ENCODE measurements around the gene HDAC3.

HDAC3 gene

DNA sequence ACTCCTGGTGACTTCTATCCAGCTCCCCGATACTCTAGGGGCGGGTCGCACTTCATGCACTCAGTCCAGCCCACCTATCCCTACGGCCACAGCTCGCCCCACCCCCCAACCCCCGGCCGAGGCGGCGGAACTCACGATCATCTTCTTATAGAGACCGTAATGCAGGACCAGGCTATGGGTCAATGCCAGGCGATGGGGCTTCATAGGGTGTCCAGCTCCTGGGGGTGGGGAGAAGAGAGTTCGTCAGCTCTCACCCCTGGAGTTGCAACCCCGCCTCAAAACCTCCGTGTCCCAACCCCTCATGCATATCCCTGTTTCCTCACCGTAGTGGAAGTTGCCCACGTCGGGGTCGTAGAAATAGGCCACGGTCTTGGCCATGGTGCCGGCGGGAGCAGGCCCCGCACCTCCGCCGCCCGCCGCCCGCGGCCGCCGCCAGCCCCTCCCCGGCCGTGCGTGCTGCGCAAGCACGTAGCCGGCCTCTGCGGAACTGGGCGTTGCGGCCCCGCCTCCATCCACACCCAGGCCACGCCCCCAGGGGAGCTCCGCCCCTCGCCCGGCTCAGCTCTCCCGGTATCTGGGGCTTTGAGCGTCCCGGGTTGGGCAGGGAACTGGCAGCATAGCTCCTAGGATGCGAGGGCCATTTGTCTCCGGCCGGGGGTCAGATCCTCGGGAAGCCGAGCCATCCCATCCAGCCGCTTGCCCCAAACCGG, at the start of gene HDAC3, which contains the start of gene RELL2 (continued):
- TF ChIP-seq, protein P1, sequence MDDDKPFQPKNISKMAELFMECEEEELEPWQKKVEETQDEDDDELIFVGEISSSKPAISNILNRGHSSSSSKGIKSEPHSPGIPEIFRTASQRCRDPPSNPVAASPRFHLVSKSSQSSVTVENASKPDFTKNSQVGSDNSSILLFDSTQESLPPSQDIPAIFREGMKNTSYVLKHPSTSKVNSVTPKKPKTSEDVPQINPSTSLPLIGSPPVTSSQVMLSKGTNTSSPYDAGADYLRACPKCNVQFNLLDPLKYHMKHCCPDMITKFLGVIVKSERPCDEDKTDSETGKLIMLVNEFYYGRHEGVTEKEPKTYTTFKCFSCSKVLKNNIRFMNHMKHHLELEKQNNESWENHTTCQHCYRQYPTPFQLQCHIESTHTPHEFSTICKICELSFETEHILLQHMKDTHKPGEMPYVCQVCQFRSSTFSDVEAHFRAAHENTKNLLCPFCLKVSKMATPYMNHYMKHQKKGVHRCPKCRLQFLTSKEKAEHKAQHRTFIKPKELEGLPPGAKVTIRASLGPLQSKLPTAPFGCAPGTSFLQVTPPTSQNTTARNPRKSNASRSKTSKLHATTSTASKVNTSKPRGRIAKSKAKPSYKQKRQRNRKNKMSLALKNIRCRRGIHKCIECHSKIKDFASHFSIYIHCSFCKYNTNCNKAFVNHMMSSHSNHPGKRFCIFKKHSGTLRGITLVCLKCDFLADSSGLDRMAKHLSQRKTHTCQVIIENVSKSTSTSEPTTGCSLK (tag by site-specific recombination; IDR thresholded peaks at IDR 0.05) = no peak
- 0 out of 2 replicates have a peak, but pooled peaks have one; percentile 6 for TF ChIP-seq ZFHX2 (tag by site-specific recombination; conservative IDR thresholded peaks at IDR 0.05)
- no peak for TF ChIP-seq SCRT2 (tag by site-specific recombination; IDR thresholded peaks at IDR 0.05)
- TF ChIP-seq, protein P2, sequence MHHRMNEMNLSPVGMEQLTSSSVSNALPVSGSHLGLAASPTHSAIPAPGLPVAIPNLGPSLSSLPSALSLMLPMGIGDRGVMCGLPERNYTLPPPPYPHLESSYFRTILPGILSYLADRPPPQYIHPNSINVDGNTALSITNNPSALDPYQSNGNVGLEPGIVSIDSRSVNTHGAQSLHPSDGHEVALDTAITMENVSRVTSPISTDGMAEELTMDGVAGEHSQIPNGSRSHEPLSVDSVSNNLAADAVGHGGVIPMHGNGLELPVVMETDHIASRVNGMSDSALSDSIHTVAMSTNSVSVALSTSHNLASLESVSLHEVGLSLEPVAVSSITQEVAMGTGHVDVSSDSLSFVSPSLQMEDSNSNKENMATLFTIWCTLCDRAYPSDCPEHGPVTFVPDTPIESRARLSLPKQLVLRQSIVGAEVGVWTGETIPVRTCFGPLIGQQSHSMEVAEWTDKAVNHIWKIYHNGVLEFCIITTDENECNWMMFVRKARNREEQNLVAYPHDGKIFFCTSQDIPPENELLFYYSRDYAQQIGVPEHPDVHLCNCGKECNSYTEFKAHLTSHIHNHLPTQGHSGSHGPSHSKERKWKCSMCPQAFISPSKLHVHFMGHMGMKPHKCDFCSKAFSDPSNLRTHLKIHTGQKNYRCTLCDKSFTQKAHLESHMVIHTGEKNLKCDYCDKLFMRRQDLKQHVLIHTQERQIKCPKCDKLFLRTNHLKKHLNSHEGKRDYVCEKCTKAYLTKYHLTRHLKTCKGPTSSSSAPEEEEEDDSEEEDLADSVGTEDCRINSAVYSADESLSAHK (tag by site-specific recombination; IDR thresholded peaks at IDR 0.05) = no peak
- TF ChIP-seq ZBTB7A (tag by site-specific recombination; IDR thresholded peaks at IDR 0.05; ENCODE audit: low read depth) = no peak
- TF ChIP-seq, protein P3, sequence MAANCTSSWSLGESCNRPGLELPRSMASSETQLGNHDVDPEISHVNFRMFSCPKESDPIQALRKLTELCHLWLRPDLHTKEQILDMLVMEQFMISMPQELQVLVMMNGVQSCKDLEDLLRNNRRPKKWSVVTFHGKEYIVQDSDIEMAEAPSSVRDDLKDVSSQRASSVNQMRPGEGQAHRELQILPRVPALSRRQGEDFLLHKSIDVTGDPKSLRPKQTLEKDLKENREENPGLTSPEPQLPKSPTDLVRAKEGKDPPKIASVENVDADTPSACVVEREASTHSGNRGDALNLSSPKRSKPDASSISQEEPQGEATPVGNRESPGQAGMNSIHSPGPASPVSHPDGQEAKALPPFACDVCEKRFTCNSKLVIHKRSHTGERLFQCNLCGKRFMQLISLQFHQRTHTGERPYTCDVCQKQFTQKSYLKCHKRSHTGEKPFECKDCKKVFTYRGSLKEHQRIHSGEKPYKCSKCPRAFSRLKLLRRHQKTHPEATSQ (tag by site-specific recombination; IDR thresholded peaks at IDR 0.05) = no peak; the same call in 1 of the 2 replicates
- no peak for TF ChIP-seq ZNF792 (tag by site-specific recombination; IDR thresholded peaks at IDR 0.05)
- no peak for TF ChIP-seq ZNF292 (tag by site-specific recombination; IDR thresholded peaks at IDR 0.05; ENCODE audit: borderline replicate concordance, low read depth)
- TF ChIP-seq ZNF555 (tag by site-specific recombination; conservative IDR thresholded peaks at IDR 0.05) = no peak
- TF ChIP-seq, protein P4, sequence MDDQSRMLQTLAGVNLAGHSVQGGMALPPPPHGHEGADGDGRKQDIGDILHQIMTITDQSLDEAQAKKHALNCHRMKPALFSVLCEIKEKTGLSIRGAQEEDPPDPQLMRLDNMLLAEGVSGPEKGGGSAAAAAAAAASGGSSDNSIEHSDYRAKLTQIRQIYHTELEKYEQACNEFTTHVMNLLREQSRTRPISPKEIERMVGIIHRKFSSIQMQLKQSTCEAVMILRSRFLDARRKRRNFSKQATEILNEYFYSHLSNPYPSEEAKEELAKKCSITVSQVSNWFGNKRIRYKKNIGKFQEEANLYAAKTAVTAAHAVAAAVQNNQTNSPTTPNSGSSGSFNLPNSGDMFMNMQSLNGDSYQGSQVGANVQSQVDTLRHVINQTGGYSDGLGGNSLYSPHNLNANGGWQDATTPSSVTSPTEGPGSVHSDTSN (CRISPR knock-in tag; IDR thresholded peaks at IDR 0.05) = no peak
- TF ChIP-seq ZNF768 (tag by site-specific recombination; IDR thresholded peaks at IDR 0.05) = no peak
- no peak for TF ChIP-seq ZNF529 (tag by site-specific recombination; IDR thresholded peaks at IDR 0.05; ENCODE audit: insufficient replicate concordance)
- TF ChIP-seq, protein P5, sequence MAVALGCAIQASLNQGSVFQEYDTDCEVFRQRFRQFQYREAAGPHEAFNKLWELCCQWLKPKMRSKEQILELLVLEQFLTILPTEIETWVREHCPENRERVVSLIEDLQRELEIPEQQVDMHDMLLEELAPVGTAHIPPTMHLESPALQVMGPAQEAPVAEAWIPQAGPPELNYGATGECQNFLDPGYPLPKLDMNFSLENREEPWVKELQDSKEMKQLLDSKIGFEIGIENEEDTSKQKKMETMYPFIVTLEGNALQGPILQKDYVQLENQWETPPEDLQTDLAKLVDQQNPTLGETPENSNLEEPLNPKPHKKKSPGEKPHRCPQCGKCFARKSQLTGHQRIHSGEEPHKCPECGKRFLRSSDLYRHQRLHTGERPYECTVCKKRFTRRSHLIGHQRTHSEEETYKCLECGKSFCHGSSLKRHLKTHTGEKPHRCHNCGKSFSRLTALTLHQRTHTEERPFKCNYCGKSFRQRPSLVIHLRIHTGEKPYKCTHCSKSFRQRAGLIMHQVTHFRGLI (tag by site-specific recombination; IDR thresholded peaks at IDR 0.05) = no peak
- no peak for TF ChIP-seq SP7 (tag by site-specific recombination; IDR thresholded peaks at IDR 0.05)
- no peak for TF ChIP-seq ZNF473 (tag by site-specific recombination; IDR thresholded peaks at IDR 0.05)
- no peak for TF ChIP-seq ZFP41 (tag by site-specific recombination; IDR thresholded peaks at IDR 0.05; ENCODE audit: borderline replicate concordance)
- no peak for TF ChIP-seq ZNF837 (tag by site-specific recombination; IDR thresholded peaks at IDR 0.05)
- peak; percentile 32; the same call in 1 of the 2 replicates for TF ChIP-seq ZNF596 (tag by site-specific recombination; IDR thresholded peaks at IDR 0.05)
- TF ChIP-seq ZNF311 (tag by site-specific recombination; IDR thresholded peaks at IDR 0.05; ENCODE audit: borderline replicate concordance) = no peak
- no peak for TF ChIP-seq GLI4 (tag by site-specific recombination; IDR thresholded peaks at IDR 0.05)
- no peak for TF ChIP-seq ZNF585B (tag by site-specific recombination; IDR thresholded peaks at IDR 0.05)
- TF ChIP-seq, protein P6, sequence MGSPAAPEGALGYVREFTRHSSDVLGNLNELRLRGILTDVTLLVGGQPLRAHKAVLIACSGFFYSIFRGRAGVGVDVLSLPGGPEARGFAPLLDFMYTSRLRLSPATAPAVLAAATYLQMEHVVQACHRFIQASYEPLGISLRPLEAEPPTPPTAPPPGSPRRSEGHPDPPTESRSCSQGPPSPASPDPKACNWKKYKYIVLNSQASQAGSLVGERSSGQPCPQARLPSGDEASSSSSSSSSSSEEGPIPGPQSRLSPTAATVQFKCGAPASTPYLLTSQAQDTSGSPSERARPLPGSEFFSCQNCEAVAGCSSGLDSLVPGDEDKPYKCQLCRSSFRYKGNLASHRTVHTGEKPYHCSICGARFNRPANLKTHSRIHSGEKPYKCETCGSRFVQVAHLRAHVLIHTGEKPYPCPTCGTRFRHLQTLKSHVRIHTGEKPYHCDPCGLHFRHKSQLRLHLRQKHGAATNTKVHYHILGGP (tag by site-specific recombination; IDR thresholded peaks at IDR 0.05) = no peak
- no peak for TF ChIP-seq ZNF544 (tag by site-specific recombination; IDR thresholded peaks at IDR 0.05)
- TF ChIP-seq ZNF621 (tag by site-specific recombination; IDR thresholded peaks at IDR 0.05) = no peak
- TF ChIP-seq ZNF549 (tag by site-specific recombination; IDR thresholded peaks at IDR 0.05) = no peak
- TF ChIP-seq ZNF302 (tag by site-specific recombination; IDR thresholded peaks at IDR 0.05; ENCODE audit: low read depth) = no peak
- TF ChIP-seq SP2 (tag by site-specific recombination; IDR thresholded peaks at IDR 0.05) = peak; percentile 59
- 0 out of 2 replicates have a peak, but pooled peaks have one; percentile 50 for TF ChIP-seq REPIN1 (tag by site-specific recombination; IDR thresholded peaks at IDR 0.05; ENCODE audit: low read depth)
- no peak for TF ChIP-seq ZBTB21 (tag by site-specific recombination; IDR thresholded peaks at IDR 0.05)
- no peak for TF ChIP-seq ZNF24 (tag by site-specific recombination; IDR thresholded peaks at IDR 0.05)
- no peak for TF ChIP-seq ZNF830 (tag by site-specific recombination; IDR thresholded peaks at IDR 0.05; ENCODE audit: low read depth)

All from HEK293 (cell line).